HG02885 (cell line): ENCODE results near the gene CXXC5.
A peak's percentile ranks its signal among the peaks of the same experiment; 100 is the strongest.

Experiments
- ATAC-seq: cut with Tn5 transposase; IDR thresholded peaks from one replicate; pipeline ENCODE4 v1.9.1; 2021; ENCODE audit warnings: mild to moderate bottlenecking; ENCODE audit not compliant: unreplicated experiment, poor library complexity

CXXC5 gene

DNA sequence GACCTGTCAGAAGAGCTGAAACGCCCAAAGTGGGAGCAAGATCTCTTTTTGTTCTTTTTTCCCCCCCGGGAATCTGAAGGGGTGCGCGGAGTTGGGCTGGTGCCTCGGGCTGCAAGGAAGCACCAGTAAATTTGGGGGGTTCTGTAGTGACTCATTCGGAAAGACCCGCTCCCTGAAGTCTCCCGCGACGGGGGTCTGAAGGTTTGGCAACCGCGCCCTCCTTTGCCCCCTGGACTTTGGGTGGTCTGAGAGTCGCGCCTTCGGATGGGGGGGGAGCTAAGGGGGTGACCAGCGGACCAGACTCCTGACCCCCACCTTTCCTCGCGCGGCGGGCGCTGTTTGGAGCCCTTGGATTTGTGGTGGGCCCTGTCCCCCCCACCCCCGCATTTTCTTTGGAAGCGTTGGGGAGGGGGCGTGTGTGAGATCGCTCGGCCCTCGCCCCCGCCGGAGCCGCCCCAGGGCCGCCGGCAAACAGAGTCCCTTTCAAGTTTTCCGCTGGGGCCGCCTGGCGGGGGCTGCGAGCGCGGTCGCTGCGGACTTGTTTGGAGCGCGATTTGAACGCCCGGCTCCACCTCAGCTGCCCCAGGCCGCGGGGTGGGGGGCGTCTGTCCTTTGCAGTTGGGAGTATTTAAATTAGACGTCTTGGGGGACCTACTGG, 2.0 kb downstream of the CXXC5 start:
- ATAC-seq, result no peak

GRCh38 chr5:139650689-139651042, 2.5 kb downstream of the CXXC5 start:
- no peak for ATAC-seq

GRCh38 chr5:139651043-139651834, 3.1 kb downstream of the CXXC5 start:
- no peak for ATAC-seq

- peak; percentile 40 for ATAC-seq
Observed at GRCh38 chr5:139651853-139652787, 4.0 kb downstream of the CXXC5 start.

- ATAC-seq, result peak; percentile 32
Observed at GRCh38 chr5:139652788-139653241, 4.7 kb downstream of the CXXC5 start.

DNA sequence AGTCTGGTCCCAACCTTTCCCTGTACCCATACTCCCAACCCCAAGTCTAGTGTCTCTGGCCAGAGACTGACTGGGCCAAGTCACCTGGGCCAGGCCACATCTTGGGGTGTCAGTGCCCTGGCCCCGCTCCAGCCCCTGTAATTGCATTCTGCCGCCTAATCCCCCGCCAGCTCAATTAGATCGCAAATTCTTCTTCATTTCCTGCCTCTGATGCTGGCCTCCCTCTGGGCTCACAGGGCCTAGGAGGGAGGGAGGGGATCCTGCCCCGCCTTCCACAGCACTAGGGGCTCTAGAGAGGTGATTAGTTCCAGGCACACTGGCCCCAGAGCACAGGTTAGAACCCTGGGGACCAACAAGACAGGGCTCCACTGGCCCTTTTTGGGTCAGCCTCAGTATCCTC, 5.5 kb downstream of the CXXC5 start:
- no peak for ATAC-seq

GRCh38 chr5:139654464-139654863, 6.3 kb downstream of the CXXC5 start:
- ATAC-seq, result no peak

GRCh38 chr5:139654871-139655491, 6.8 kb downstream of the CXXC5 start:
- no peak for ATAC-seq

- no peak for ATAC-seq
Observed at GRCh38 chr5:139655727-139656271, 7.7 kb downstream of the CXXC5 start.

DNA sequence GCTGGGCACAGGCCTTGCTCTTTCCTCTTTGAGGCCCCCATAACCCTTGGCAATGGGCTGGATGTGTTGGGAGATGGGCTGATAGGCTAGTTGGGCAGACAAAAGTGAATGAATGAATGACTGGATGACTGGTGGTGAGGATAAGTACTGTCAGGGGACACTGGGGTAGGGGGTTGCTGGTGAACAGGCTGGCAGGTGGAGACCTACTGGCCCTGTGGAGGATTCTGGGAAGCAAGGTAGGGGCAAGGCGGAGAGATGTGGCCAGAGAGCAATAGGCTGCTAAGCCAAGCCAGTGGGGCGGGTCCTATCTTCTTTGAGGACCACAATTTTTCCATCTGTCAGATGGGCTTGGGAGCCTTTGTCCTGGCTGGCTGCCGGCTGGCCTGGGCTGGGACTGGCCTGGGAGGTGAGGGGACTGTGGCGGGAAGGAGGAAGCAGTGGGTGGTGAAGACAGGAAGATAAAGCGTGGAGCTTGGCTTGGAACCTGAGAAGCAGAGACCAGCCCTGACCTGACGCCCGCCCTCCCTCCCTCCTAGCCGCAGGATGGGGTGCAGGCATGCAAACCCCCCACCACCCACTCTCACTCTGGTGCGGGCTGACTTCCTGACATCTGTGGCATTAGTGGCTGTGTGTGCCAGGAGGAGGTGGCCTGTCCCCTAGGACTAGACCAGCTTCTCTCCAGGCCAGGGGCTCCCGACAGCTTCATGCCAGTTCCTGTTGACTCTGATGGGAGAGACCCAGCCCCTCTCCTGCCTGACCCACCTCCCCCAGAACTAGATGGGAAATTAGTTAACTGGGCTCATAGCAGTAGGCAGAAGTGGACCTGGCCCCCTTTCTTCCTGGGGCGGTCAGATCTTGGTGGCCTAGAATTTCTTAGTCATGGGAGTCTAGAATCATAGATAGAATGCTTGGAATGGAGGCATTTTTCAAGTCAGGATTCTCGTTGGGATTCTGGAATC, 9.5 kb downstream of the CXXC5 start:
- no peak for ATAC-seq

- no peak for ATAC-seq
Observed at GRCh38 chr5:139658501-139658927, 10.4 kb downstream of the CXXC5 start.

- no peak for ATAC-seq
Observed at GRCh38 chr5:139658928-139659667, 10.9 kb downstream of the CXXC5 start.

GRCh38 chr5:139659695-139660101, 11.5 kb downstream of the CXXC5 start:
- no peak for ATAC-seq

- no peak for ATAC-seq
Observed at GRCh38 chr5:139660105-139660922, 12.2 kb downstream of the CXXC5 start.

DNA sequence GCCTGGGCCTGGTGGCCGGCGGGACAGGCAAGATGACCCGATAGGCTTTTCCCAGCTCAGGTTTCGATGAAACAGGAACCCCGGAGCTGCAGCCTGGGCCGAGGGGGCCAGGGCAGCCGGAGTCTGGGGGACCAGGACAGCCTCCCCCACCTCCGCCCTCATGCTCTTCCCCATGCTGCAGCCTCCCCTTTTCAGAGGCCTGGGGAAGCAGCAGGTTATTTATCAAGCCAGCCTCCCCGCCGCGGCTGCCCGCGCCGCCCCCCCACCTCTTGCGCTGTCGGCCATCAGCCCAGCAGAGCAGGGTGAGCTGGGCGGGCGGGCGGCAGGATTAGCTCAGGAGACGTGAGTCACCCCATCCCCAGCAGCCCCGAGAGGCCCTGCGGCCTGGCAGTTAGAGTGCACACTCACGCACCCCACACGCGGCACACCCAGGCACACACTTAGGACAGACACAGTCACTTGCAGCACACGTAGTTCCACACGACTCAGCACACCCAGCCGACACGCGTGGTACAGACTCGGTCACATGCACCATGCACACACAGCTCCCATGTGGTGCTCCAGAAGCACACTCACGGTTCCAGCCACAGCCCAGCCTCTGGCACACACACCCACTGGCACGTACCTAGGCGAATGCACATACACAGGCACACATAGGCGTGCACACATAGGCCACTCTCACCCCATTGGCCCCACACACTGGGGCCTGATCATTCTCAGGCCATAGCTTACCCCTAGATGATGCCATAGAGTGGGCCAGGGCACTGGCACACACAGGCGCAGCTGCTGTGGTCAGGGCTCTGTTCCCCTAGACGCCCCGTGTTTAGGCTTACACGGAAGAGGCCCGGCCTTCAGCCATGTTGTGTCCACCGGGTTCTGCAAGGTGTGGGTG, 13.0 kb downstream of the CXXC5 start:
- no peak for ATAC-seq

DNA sequence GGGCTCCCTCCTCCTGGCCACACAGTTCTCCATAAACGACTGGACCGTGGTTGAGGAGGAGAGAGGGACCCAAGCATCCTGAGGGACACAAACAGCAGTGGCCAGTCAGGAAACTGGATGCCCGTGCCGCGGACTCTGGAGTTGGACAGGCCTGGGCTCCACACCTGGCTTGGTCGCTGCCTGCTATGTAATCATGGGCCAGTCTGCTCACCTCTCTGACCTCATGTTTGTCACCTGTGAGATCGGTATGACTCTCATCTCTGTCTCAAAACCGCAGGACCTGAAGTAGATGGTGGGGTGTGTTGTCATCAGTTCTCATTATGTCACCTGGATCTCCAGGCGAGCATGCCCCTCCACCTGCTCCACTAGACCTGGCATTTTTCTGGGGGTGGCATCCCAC, 14.5 kb downstream of the CXXC5 start:
- peak; percentile 23 for ATAC-seq
